ENCODE results near the gene P2RX4. TPM values are rescaled to one million over a fixed set of nuclear protein-coding genes. Genes with fewer than 3 reads are reported as not detected.
A peak's percentile ranks its signal among the peaks of the same experiment; 100 is the strongest.

Gene P2RX4
- total RNA-seq, 4 donors from 2014 or later, result 20.1 to 57.2 (median 33.6) TPM

DNA sequence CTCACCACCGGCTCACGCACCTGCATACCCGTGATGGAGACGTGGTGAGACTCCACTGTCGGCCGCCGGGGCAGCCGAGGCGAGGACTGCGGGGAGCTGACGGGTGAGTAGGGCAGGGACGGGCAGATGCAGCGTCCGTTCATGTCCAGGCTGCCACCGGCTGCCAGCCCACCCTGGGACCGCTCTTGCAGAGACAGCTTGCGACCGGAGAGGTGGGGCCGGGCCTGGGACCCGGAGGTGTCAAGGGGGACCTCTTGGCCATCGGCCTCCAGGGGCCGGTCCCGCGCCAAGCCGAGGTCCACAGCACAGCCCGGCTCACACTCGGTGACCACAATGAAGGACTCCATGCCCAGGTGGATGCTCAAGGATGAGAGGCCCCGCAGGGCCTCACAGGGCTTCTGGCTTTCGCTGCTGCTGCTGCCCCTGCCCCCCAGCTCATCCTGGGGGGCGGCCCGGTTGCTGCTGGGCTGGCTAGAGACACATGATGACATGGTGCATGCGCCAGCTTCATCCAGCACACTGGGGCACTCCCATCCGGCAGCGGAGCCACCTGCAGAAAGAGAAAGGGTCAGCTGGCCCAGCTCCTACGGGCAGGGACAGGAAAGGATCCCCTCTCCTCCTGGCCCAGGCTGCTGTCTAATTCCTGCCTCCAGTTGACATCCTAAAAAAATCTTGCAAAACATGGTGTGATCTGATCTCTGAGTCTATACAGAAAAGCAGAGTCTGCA is 64.3 kb downstream of the P2RX4 start:
- TF ChIP-seq POLR2A (IDR thresholded peaks at IDR 0.05) (no peak), EP300 (IDR thresholded peaks at IDR 0.05) (no peak)
- TF ChIP-seq, protein P1, sequence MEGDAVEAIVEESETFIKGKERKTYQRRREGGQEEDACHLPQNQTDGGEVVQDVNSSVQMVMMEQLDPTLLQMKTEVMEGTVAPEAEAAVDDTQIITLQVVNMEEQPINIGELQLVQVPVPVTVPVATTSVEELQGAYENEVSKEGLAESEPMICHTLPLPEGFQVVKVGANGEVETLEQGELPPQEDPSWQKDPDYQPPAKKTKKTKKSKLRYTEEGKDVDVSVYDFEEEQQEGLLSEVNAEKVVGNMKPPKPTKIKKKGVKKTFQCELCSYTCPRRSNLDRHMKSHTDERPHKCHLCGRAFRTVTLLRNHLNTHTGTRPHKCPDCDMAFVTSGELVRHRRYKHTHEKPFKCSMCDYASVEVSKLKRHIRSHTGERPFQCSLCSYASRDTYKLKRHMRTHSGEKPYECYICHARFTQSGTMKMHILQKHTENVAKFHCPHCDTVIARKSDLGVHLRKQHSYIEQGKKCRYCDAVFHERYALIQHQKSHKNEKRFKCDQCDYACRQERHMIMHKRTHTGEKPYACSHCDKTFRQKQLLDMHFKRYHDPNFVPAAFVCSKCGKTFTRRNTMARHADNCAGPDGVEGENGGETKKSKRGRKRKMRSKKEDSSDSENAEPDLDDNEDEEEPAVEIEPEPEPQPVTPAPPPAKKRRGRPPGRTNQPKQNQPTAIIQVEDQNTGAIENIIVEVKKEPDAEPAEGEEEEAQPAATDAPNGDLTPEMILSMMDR (IDR thresholded peaks at IDR 0.05), result no peak
- no peaks in the 10 kb centered on the region for H3K27me3 ChIP-seq
- no peaks in the 10 kb centered on the region for H3K9me3 ChIP-seq
- peaks cover 0 to 7% (median under 1%) of the 10 kb centered on the region in 4 donors for H3K4me1 ChIP-seq
- H3K36me3 ChIP-seq, result peaks cover 0 to 62% (median 0%) of the 10 kb centered on the region in 3 donors
- no peak for DNase-seq (ENCODE audit: low spot score in 2 of 2)
- H3K4me3 ChIP-seq, result no peak overlapping the region
- H3K27ac ChIP-seq, result no peak overlapping the region
- 97 to 98% methylated on average over 19 to 26 of the region's 35 CpGs for WGBS, 2 donors

DNA sequence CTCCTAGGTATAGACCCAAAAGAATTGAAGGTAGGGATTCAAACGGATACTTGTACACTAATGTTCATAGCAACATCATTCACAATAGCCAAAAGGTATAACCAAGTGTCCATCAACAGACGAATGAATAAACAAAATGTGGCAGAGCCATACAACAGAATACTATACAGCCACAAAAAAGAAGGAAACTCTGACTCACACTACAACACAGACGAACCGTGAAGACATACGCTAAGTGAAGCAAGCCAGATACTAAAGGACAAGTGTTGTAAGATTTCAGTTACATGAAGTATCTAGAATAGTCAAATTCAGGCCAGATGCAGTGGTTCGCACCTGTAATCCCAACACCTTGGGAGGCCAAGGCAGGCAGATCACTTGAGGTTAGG is 67.4 kb downstream of the P2RX4 start:
- peaks cover 0 to 34% (median 0%) of the 10 kb centered on the region in 3 donors for H3K36me3 ChIP-seq
- TF ChIP-seq POLR2A (IDR thresholded peaks at IDR 0.05) (no peak), EP300 (IDR thresholded peaks at IDR 0.05) (no peak)
- TF ChIP-seq, protein P1 (IDR thresholded peaks at IDR 0.05), result no peak
- H3K27ac ChIP-seq, result no peak overlapping the region
- peaks cover 0 to 17% (median 5%) of the 10 kb centered on the region in 4 donors for H3K4me1 ChIP-seq
- H3K27me3 ChIP-seq, result no peaks in the 10 kb centered on the region
- WGBS, 2 donors, result 88 to 95% methylated on average over 6 of the region's 6 CpGs
- no peak overlapping the region for H3K4me3 ChIP-seq
- H3K9me3 ChIP-seq, result no peaks in the 10 kb centered on the region
- DNase-seq (ENCODE audit: low spot score in 2 of 2), result no peak

DNA sequence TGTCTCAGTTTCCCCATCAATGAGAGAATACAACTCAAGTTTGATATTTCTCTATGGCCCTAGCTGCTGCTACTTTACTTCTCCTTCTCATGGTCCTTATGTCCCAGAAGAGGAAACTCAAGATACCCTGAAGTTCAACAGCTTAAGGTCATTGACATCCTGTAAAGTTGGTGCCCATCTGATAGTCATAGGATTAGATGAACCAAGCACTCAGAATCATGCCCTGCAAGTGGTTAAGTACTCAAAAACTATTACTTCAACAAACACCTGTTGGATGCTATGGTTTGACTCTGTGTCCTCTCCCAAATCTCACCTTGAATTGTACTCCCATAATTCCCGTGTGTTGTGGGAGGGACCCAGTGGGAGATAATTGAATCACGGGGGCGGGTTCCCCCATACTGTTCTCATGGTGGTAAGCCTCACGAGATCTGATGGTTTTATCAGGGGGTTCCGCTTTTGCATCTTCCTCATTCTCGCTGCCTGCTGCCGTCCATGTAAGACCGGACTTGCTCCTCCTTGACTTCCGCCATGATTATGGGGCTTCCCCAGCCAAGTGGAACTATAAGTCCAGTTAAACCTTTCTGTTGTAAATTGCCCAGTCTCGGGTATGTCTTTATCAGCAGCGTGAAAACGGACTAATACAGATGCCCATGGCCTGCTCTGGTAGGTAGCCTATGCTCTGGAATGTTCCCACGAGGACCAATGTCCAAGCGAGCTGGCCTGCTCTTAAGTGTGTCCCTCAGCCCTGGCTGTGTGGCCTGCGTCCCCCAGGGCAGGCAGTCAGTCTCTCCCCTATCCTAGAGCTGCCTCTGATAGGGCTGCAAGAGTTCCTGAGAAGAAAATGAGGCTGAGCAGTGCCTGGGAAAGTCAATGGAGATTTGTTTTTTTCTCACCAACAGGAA is 68.5 kb downstream of the P2RX4 start:
- H3K4me1 ChIP-seq, result peaks cover 0 to 19% (median 5%) of the 10 kb centered on the region in 4 donors
- H3K9me3 ChIP-seq, result no peaks in the 10 kb centered on the region
- H3K27me3 ChIP-seq, result no peaks in the 10 kb centered on the region
- TF ChIP-seq EP300 (IDR thresholded peaks at IDR 0.05) (peak in 1 of 2 donors; percentile 17), POLR2A (IDR thresholded peaks at IDR 0.05) (no peak)
- TF ChIP-seq, protein P1 (IDR thresholded peaks at IDR 0.05), result no peak
- 85 to 92% methylated on average over 15 of the region's 15 CpGs for WGBS, 2 donors
- H3K4me3 ChIP-seq, result no peak overlapping the region
- H3K36me3 ChIP-seq, result peaks cover 0 to 23% (median 0%) of the 10 kb centered on the region in 3 donors
- peak overlapping the region in 3 of 4 donors; percentile 1 to 74 (median 67) for H3K27ac ChIP-seq
- peak in 1 of 2 donors; percentile 18 for DNase-seq (ENCODE audit: low spot score in 2 of 2)

DNA sequence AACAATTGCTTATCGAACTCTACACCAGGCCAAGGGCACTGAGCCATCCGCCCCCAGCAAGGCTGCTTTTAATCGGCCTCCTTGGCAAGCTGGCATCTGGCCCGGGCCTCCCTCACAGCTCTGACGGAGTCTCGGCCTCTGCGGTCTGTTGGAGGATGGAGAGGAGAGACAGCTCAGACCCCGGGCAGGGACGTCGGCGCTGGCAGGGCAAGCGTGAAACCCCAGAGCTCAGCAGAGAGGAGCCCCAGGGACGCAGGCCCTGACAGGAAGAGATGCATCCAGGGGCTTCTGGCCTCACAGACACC is 69.1 kb downstream of the P2RX4 start:
- TF ChIP-seq POLR2A (IDR thresholded peaks at IDR 0.05) (no peak), EP300 (IDR thresholded peaks at IDR 0.05) (no peak)
- TF ChIP-seq, protein P1 (IDR thresholded peaks at IDR 0.05), result no peak
- no peak for DNase-seq (ENCODE audit: low spot score in 2 of 2)
- WGBS, 2 donors, result 34 to 58% methylated on average over 6 to 13 of the region's 13 CpGs
- Histone ChIP-seq H3K4me3 (no peak overlapping the region), H3K4me1 (peaks cover 0 to 19% (median 5%) of the 10 kb centered on the region in 4 donors), H3K27me3 (no peaks in the 10 kb centered on the region), H3K9me3 (no peaks in the 10 kb centered on the region), H3K36me3 (peaks cover 0 to 17% (median 0%) of the 10 kb centered on the region in 3 donors), H3K27ac (peak overlapping the region in 3 of 4 donors; percentile 1 to 74 (median 67))

Measured in tibial nerve (tissue), 4 donors.